Measurements from ENCODE around the gene PHC3. TPM values are rescaled to one million over a fixed set of nuclear protein-coding genes. Genes with fewer than 3 reads are reported as not detected.

The PHC3 gene
- total RNA-seq, 2 experiments from 2014 or later = 40.6 to 89.7 TPM

DNA sequence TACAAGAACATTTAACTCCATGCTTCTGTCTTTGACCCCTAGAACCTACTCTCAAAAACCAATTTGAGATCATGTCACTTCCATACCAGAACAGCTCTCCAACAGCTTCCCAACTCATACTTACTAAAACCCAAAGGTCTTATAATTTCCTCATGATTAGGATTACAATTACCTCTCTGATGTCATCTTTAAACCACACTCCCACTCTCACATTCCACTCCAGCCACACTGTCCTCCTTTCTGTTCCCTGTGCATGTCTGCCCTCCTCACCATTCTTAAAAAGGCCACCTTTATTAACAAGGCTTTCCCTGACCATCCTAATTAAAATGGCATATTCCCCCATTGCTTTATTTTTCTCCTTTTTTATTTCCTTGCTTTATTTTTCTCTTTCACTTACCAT lies 18.9 kb downstream of the PHC3 start:
- Histone ChIP-seq H3K4me1 (ENCODE audit: insufficient read depth, low read length, poor library complexity, severe bottlenecking) (peaks cover 27% of the 10 kb centered on the region), H3K9me3 (ENCODE audit: low read length) (peaks cover 8% of the 10 kb centered on the region), H3K4me2 (ENCODE audit: low read length) (no peak overlapping the region), H3K4me3 (ENCODE audit: low read depth, low read length, poor library complexity, severe bottlenecking) (no peak overlapping the region), H2AFZ (ENCODE audit: low read length) (no peak overlapping the region), H3K79me2 (ENCODE audit: insufficient read depth, low read depth, low read length) (peaks cover 93% of the 10 kb centered on the region), H4K20me1 (ENCODE audit: insufficient read depth, low read length) (no peaks in the 10 kb centered on the region), H3K36me3 (ENCODE audit: insufficient read depth, low read length) (peaks cover 98% of the 10 kb centered on the region), H3K27ac (ENCODE audit: low read depth, low read length, poor library complexity, severe bottlenecking) (no peak overlapping the region), H3K9me2 (ENCODE audit: insufficient read depth, low read length) (no peaks in the 10 kb centered on the region)
- TF ChIP-seq EZH2phosphoT487 (IDR thresholded peaks at IDR 0.05; ENCODE audit: borderline replicate concordance, low read depth, low read length) = no peak
- TF ChIP-seq, protein P1, sequence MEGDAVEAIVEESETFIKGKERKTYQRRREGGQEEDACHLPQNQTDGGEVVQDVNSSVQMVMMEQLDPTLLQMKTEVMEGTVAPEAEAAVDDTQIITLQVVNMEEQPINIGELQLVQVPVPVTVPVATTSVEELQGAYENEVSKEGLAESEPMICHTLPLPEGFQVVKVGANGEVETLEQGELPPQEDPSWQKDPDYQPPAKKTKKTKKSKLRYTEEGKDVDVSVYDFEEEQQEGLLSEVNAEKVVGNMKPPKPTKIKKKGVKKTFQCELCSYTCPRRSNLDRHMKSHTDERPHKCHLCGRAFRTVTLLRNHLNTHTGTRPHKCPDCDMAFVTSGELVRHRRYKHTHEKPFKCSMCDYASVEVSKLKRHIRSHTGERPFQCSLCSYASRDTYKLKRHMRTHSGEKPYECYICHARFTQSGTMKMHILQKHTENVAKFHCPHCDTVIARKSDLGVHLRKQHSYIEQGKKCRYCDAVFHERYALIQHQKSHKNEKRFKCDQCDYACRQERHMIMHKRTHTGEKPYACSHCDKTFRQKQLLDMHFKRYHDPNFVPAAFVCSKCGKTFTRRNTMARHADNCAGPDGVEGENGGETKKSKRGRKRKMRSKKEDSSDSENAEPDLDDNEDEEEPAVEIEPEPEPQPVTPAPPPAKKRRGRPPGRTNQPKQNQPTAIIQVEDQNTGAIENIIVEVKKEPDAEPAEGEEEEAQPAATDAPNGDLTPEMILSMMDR (conservative IDR thresholded peaks at IDR 0.05; ENCODE audit: low read length) = no peak
- CTCF ChIA-PET (ENCODE audit: unreplicated experiment) = interaction anchor here (0.8 kb wide), 1 partner anchor 9 kb away, joined by 3 read pairs; no protein-coding TSS in a partner anchor
- POLR2A ChIA-PET = interaction anchor here (0.6 to 2.4 kb wide), 8 partner anchors 9 to 248 kb away, joined by 3 to 20 read pairs (median 3); no protein-coding TSS in a partner anchor
- TSS peak; percentile 17 for BruUV-seq (replicated peaks)
- intact Hi-C loops (cut with micrococcal nuclease; ENCODE audit: unreplicated experiment) = no loop called here
- DNase-seq (ENCODE audit: low spot score) = no peak

DNA sequence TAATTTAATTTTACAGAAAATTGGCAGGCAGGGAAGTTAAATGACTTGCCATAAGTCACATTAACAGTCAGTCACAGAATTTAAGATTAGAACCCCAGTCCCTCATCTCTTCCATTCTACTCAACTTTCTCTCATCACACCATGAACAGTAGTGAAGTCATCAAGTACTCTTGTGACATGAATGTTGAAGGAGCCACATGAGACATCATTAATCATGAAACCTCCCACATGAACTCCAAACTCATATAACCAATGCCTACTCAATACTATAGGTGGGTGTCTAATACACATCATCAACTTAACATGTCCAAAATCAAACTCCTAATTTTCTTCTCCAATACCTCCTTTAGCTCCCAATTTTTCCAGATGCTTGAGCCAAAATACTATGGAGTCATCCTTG lies 19.5 kb downstream of the PHC3 start:
- Histone ChIP-seq H3K36me3 (ENCODE audit: insufficient read depth, low read length) (peaks cover 98% of the 10 kb centered on the region), H2AFZ (ENCODE audit: low read length) (no peak overlapping the region), H3K4me1 (ENCODE audit: insufficient read depth, low read length, poor library complexity, severe bottlenecking) (peaks cover 33% of the 10 kb centered on the region), H3K79me2 (ENCODE audit: insufficient read depth, low read depth, low read length) (peaks cover 97% of the 10 kb centered on the region), H3K4me2 (ENCODE audit: low read length) (no peak overlapping the region), H3K9me3 (ENCODE audit: low read length) (peaks cover 9% of the 10 kb centered on the region), H3K27ac (ENCODE audit: low read depth, low read length, poor library complexity, severe bottlenecking) (no peak overlapping the region), H3K9me2 (ENCODE audit: insufficient read depth, low read length) (no peaks in the 10 kb centered on the region), H4K20me1 (ENCODE audit: insufficient read depth, low read length) (no peaks in the 10 kb centered on the region), H3K4me3 (ENCODE audit: low read depth, low read length, poor library complexity, severe bottlenecking) (no peak overlapping the region)
- ChIA-PET POLR2A (interaction anchor here (0.6 to 2.4 kb wide), 6 partner anchors 8 to 248 kb away, joined by 3 to 20 read pairs (median 3); no protein-coding TSS in a partner anchor), CTCF (ENCODE audit: unreplicated experiment) (interaction anchor here (0.8 kb wide), 1 partner anchor 9 kb away, joined by 3 read pairs; no protein-coding TSS in a partner anchor)
- no TSS peak for BruUV-seq (replicated peaks)
- intact Hi-C loops (cut with micrococcal nuclease; ENCODE audit: unreplicated experiment) = no loop called here
- no peak for DNase-seq (ENCODE audit: low spot score)
- TF ChIP-seq, protein P1 (conservative IDR thresholded peaks at IDR 0.05; ENCODE audit: low read length) = no peak
- TF ChIP-seq EZH2phosphoT487 (IDR thresholded peaks at IDR 0.05; ENCODE audit: borderline replicate concordance, low read depth, low read length) = no peak

DNA sequence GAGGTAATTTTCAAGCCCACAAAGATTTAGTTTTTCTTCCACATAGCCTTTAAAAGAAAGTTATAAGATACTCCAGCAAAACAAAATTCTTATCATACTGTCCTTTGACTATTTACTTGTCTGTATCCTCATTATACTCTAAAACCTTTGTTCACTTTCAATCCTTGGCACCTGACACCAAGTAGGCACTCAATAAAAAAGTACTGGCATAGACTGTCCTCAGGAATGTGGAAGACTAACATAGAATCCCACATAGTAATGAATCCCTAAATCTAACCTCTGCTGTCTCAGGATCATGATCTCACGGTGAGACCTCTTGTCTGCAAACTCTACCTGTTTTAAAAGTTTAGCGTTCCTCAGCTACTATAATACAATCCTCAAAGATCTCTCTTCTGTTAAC lies 21.6 kb downstream of the PHC3 start:
- TF ChIP-seq, protein P1 (conservative IDR thresholded peaks at IDR 0.05; ENCODE audit: low read length) = no peak
- TF ChIP-seq EZH2phosphoT487 (IDR thresholded peaks at IDR 0.05; ENCODE audit: borderline replicate concordance, low read depth, low read length) = no peak
- Histone ChIP-seq H3K4me1 (ENCODE audit: insufficient read depth, low read length, poor library complexity, severe bottlenecking) (peaks cover 54% of the 10 kb centered on the region), H4K20me1 (ENCODE audit: insufficient read depth, low read length) (no peaks in the 10 kb centered on the region), H3K36me3 (ENCODE audit: insufficient read depth, low read length) (peaks cover 89% of the 10 kb centered on the region), H3K27ac (ENCODE audit: low read depth, low read length, poor library complexity, severe bottlenecking) (peak overlapping the region; percentile 50), H3K79me2 (ENCODE audit: insufficient read depth, low read depth, low read length) (peaks cover 92% of the 10 kb centered on the region), H2AFZ (ENCODE audit: low read length) (no peak overlapping the region), H3K4me3 (ENCODE audit: low read depth, low read length, poor library complexity, severe bottlenecking) (no peak overlapping the region), H3K9me3 (ENCODE audit: low read length) (peaks cover 12% of the 10 kb centered on the region), H3K9me2 (ENCODE audit: insufficient read depth, low read length) (no peaks in the 10 kb centered on the region), H3K4me2 (ENCODE audit: low read length) (peak overlapping the region; percentile 27)
- no peak for DNase-seq (ENCODE audit: low spot score)
- ChIA-PET CTCF (ENCODE audit: unreplicated experiment) (no interaction called here), POLR2A (interaction anchor here (0.6 to 8.6 kb wide), 3 partner anchors 11 to 375 kb away, joined by 4 to 52 read pairs (median 5); no protein-coding TSS in a partner anchor)
- TSS peak; percentile 3 for BruUV-seq (replicated peaks)
- intact Hi-C loops (cut with micrococcal nuclease; ENCODE audit: unreplicated experiment) = loop anchor here (10.0 kb wide), 1 partner anchor 215 kb away; no protein-coding TSS in a partner anchor

Measured in OCI-LY7 (cell line).